GM23338 (cell line): Measurements from ENCODE around the gene PPM1L.

Experiments used
- CREB1 ChIP-seq: fragments of 250-450 bp; sonication (Bioruptor Pico); IDR thresholded peaks from 2 replicates; pipeline ENCODE4 v1.5.0; 2020; ENCODE audit warnings: low read depth, mild to moderate bottlenecking, moderate library complexity
- EZH2phosphoT487 ChIP-seq: fragments of 200-600 bp; sonication (generic); IDR thresholded peaks from one replicate; pipeline ENCODE4 v1.8.1; 2018; ENCODE audit warnings: antibody characterized with exemption; ENCODE audit not compliant: unreplicated experiment
- POLR2AphosphoS5 ChIP-seq: IDR thresholded peaks from 2 replicates; pipeline ENCODE4 v1.6.1; 2016; ENCODE audit warnings: antibody characterized with exemption, low read depth
- ZNF114 ChIP-seq: fragments of 250-450 bp; sonication (Bioruptor Pico); IDR thresholded peaks from 2 replicates; pipeline ENCODE4 v1.5.0; 2020; ENCODE audit warnings: mild to moderate bottlenecking, moderate library complexity
- TF ChIP-seq, protein P1 (sequence below), 2 experiments: fragments of 200-600 bp in 1 of 2; sonication (generic) in 1 of 2; conservative IDR thresholded peaks; 2 replicates each; pipeline versions ENCODE4 v1.5.1 to v1.6.1; 2016 to 2017; ENCODE audit warnings: antibody characterized with exemption in 2 of 2, low read depth in 2 of 2, mild to moderate bottlenecking in 2 of 2, moderate library complexity in 1 of 2
- TF ChIP-seq, protein P2 (sequence below): IDR thresholded peaks from 2 replicates; pipeline ENCODE4 v1.6.1; 2016; ENCODE audit warnings: antibody characterized with exemption

DNA sequence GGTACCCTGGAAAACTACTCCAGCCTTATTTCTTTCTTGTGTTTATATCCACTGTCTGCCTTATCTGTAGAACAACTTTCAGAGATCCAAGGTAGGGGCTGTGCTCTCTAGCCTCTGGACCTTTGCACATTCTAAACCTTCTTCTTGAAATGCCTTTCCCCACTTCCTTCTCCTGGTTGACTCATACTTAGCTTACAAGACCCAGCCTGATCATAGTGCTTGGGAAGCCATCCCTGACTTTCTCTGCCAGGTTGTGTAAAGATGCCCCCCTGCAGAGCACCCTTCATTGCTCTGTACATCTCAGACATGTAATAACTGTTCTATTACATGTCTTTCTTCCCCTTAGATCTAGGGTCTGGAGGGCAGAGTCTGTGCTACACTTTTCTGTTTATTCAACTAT lies 50.1 kb downstream of the PPM1L start:
- TF ChIP-seq, protein P1, sequence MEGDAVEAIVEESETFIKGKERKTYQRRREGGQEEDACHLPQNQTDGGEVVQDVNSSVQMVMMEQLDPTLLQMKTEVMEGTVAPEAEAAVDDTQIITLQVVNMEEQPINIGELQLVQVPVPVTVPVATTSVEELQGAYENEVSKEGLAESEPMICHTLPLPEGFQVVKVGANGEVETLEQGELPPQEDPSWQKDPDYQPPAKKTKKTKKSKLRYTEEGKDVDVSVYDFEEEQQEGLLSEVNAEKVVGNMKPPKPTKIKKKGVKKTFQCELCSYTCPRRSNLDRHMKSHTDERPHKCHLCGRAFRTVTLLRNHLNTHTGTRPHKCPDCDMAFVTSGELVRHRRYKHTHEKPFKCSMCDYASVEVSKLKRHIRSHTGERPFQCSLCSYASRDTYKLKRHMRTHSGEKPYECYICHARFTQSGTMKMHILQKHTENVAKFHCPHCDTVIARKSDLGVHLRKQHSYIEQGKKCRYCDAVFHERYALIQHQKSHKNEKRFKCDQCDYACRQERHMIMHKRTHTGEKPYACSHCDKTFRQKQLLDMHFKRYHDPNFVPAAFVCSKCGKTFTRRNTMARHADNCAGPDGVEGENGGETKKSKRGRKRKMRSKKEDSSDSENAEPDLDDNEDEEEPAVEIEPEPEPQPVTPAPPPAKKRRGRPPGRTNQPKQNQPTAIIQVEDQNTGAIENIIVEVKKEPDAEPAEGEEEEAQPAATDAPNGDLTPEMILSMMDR (conservative IDR thresholded peaks at IDR 0.05; ENCODE audit: low read depth in 2 of 2), result no peak
- TF ChIP-seq, protein P2, sequence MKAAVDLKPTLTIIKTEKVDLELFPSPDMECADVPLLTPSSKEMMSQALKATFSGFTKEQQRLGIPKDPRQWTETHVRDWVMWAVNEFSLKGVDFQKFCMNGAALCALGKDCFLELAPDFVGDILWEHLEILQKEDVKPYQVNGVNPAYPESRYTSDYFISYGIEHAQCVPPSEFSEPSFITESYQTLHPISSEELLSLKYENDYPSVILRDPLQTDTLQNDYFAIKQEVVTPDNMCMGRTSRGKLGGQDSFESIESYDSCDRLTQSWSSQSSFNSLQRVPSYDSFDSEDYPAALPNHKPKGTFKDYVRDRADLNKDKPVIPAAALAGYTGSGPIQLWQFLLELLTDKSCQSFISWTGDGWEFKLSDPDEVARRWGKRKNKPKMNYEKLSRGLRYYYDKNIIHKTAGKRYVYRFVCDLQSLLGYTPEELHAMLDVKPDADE, result no peak
- TF ChIP-seq CREB1 (CRISPR knock-in tag) (no peak), ZNF114 (CRISPR knock-in tag) (no peak), POLR2AphosphoS5 (no peak), EZH2phosphoT487 (no peak)
